ENCODE data around the gene RBMS1. TPM values are rescaled to one million over a fixed set of nuclear protein-coding genes. Genes with fewer than 3 reads are reported as not detected.

RBMS1 gene
- total RNA-seq, 1 experiment from 2014 or later, result 77.5 TPM

- H3K27me3 ChIP-seq (ENCODE audit: insufficient read depth, low read length), result no peaks in the 10 kb centered on the region
- Mint-ChIP-seq H3K27me3 (ENCODE audit: low read depth) (no peaks in the 10 kb centered on the region), H3K27ac (no peak overlapping the region; a peak in 1 of 7 replicates), H3K4me1 (peaks cover 32 to 34% of the 10 kb centered on the region in 2 experiments), H3K9me3 (no peaks in the 10 kb centered on the region), H3K4me3 (no peak overlapping the region), H3K36me3 (ENCODE audit: insufficient read depth in 1 of 3, low read depth in 3 of 3) (no peaks in the 10 kb centered on the region)
- no peak overlapping the region for H3T11ph ChIP-seq (ENCODE audit: low read length)
- no peaks in the 10 kb centered on the region for H4K20me1 ChIP-seq (ENCODE audit: control insufficient read depth, insufficient read depth, insufficient read length)
- no peak overlapping the region for H2BK5ac ChIP-seq (ENCODE audit: insufficient read length, low read length)
- no peak overlapping the region for H3K18ac ChIP-seq (ENCODE audit: insufficient read length, low read depth, low read length)
- no peak overlapping the region for H3K4me2 ChIP-seq (ENCODE audit: insufficient read depth, insufficient read length, low read length)
- no peak overlapping the region for H2BK120ac ChIP-seq (ENCODE audit: low read depth, low read length, poor library complexity, severe bottlenecking)
- no peak overlapping the region for H4K8ac ChIP-seq (replicated peaks; ENCODE audit: insufficient read length, low read depth, low read length)
- H2BK15ac ChIP-seq (ENCODE audit: low read depth, low read length), result no peak overlapping the region
- no peak overlapping the region for H3K56ac ChIP-seq (ENCODE audit: insufficient read length, low read depth, low read length)
- no peaks in the 10 kb centered on the region for H3K79me1 ChIP-seq (ENCODE audit: insufficient read depth, low read depth, low read length, poor library complexity, severe bottlenecking)
- no peak overlapping the region for H3K4ac ChIP-seq (ENCODE audit: low read depth, low read length)
- no peaks in the 10 kb centered on the region; the same call in 1 of the 2 replicates for H3K4me1 ChIP-seq (ENCODE audit: insufficient read depth, low read length)
- H3K14ac ChIP-seq (ENCODE audit: insufficient read depth, low read length), result no peak overlapping the region
- H3K23ac ChIP-seq (ENCODE audit: insufficient read length, low read depth, low read length), result no peak overlapping the region
- no peak overlapping the region for H2AK5ac ChIP-seq (ENCODE audit: insufficient read length, low read length)
- DNase-seq, result no peak
- no peaks in the 10 kb centered on the region; the same call in 1 of the 2 replicates for H3K79me2 ChIP-seq (ENCODE audit: insufficient read depth, low read length)
- H4K91ac ChIP-seq (ENCODE audit: insufficient read length, low read depth, low read length), result no peak overlapping the region
- no peak overlapping the region for H3K27ac ChIP-seq (ENCODE audit: insufficient read length, low read depth, low read length)
- TF ChIP-seq, protein P1, sequence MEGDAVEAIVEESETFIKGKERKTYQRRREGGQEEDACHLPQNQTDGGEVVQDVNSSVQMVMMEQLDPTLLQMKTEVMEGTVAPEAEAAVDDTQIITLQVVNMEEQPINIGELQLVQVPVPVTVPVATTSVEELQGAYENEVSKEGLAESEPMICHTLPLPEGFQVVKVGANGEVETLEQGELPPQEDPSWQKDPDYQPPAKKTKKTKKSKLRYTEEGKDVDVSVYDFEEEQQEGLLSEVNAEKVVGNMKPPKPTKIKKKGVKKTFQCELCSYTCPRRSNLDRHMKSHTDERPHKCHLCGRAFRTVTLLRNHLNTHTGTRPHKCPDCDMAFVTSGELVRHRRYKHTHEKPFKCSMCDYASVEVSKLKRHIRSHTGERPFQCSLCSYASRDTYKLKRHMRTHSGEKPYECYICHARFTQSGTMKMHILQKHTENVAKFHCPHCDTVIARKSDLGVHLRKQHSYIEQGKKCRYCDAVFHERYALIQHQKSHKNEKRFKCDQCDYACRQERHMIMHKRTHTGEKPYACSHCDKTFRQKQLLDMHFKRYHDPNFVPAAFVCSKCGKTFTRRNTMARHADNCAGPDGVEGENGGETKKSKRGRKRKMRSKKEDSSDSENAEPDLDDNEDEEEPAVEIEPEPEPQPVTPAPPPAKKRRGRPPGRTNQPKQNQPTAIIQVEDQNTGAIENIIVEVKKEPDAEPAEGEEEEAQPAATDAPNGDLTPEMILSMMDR (conservative IDR thresholded peaks at IDR 0.05), result no peak
- no peaks in the 10 kb centered on the region for H3K23me2 ChIP-seq (ENCODE audit: insufficient read length, low read depth, low read length, poor library complexity, severe bottlenecking)
- no peak overlapping the region for H2AFZ ChIP-seq (ENCODE audit: low read length)
- no peak overlapping the region for H2BK20ac ChIP-seq (ENCODE audit: low read depth, low read length, poor library complexity, severe bottlenecking)
- no peak overlapping the region for H2BK12ac ChIP-seq (ENCODE audit: insufficient read length, low read depth, low read length)
- H3K9me3 ChIP-seq (ENCODE audit: control insufficient read depth, low read depth, low read length), result no peaks in the 10 kb centered on the region
- no peak overlapping the region for H3K9ac ChIP-seq (ENCODE audit: extremely low read depth, insufficient read length, low read length)
- no peak overlapping the region for H4K5ac ChIP-seq (ENCODE audit: insufficient read length, low read depth, low read length)
Measured at GRCh38 chr2:160326786-160327185, 166.8 kb downstream of the RBMS1 start.

Data from H9 (cell line).